Stimulated activated naive CD8-positive, alpha-beta T cell treated with anti-CD3 and anti-CD28 coated beads, Interleukin-15, Interleukin-2, amounts not matched to agents 100 ng/mL and 50 ng/mL, for 24 hours (primary cell): ENCODE measurements around the gene NBPF9.
"Not testable (repeated sequence)": the region's sequence is repeated elsewhere in the genome, so short reads cannot be mapped to it uniquely, and the experiment has no call there.

ENCODE experiments used
- H3K27ac Mint-ChIP-seq: one replicate; pipeline ENCODE4 v1.8.0; 2021; ENCODE audit warnings: mild to moderate bottlenecking, mixed read lengths
- H3K27me3 Mint-ChIP-seq: one replicate; pipeline ENCODE4 v1.8.0; 2021; ENCODE audit warnings: mixed read lengths
- H3K36me3 Mint-ChIP-seq: one replicate; pipeline ENCODE4 v1.8.0; 2021; ENCODE audit warnings: low read depth, mixed read lengths
- H3K4me1 Mint-ChIP-seq: one replicate; pipeline ENCODE4 v1.8.0; 2021; ENCODE audit warnings: low read depth, mixed read lengths
- H3K4me3 Mint-ChIP-seq: one replicate; pipeline ENCODE4 v1.8.0; 2021; ENCODE audit warnings: mild to moderate bottlenecking, mixed read lengths
- H3K9me3 Mint-ChIP-seq: one replicate; pipeline ENCODE4 v1.8.0; 2021; ENCODE audit warnings: mixed read lengths

Gene NBPF9

DNA sequence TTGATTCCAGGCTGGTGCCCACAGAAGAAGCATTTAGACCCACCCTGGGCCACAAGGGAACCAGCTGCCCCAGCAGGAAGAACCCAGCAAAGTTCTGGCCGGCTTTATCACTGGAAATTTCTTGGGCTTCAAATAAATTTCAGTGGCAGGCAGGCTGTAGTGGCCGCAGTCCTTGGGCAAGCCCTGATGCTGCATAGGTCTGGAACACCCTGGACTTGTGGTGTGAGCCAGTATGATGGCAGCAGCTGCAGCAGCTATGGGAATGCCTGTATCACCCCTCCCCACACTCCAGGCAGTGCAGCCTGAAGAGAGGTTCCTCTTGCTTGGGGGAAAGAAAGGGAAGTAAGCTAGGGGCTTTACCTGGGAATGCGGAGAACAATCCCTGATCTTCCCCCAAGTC is 69.4 kb downstream of the NBPF9 start:
- not testable (repeated sequence) for H3K27ac Mint-ChIP-seq, H3K27me3 Mint-ChIP-seq, H3K4me1 Mint-ChIP-seq, H3K36me3 Mint-ChIP-seq, H3K9me3 Mint-ChIP-seq, H3K4me3 Mint-ChIP-seq

DNA sequence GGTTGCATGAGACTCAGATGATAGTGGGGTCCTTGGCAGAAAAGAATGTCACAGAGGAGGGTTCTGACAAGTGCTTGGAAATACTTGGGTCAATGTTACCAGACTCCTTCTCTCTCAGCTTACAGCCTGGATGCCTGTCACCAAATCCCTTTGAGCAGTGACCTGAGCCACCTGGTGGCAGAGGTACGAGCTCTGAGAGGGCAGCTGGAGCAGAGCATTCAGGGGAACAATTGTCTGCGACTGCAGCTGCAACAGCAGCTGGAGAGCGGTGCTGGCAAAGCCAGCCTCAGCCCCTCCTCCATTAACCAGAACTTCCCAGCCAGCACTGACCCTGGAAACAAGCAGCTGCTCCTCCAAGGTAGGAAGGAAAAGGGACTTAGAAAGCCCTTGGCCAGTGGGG is 79.0 kb downstream of the NBPF9 start:
- not testable (repeated sequence) for H3K27me3 Mint-ChIP-seq, H3K36me3 Mint-ChIP-seq, H3K9me3 Mint-ChIP-seq, H3K4me1 Mint-ChIP-seq, H3K4me3 Mint-ChIP-seq, H3K27ac Mint-ChIP-seq

DNA sequence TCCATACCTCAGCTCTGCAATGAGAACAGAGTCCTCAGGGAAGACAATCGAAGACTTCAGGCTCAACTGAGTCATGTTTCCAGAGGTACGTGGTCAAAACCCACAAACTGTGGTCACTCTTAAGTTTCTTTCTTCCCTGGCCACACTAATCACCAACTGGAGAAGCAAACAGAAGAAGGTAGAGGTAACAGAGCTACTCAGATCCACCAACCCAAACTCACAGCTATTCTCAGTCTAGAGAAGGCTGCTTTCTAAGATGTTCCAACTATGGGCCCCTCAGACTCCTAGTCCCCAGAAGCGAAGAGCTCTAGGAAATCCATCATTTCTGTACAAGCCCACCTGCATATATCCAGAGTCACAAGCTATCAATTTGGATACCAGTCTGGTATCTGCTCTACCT is 84.8 kb downstream of the NBPF9 start:
- not testable (repeated sequence) for H3K4me1 Mint-ChIP-seq, H3K27me3 Mint-ChIP-seq, H3K9me3 Mint-ChIP-seq, H3K4me3 Mint-ChIP-seq, H3K36me3 Mint-ChIP-seq, H3K27ac Mint-ChIP-seq

DNA sequence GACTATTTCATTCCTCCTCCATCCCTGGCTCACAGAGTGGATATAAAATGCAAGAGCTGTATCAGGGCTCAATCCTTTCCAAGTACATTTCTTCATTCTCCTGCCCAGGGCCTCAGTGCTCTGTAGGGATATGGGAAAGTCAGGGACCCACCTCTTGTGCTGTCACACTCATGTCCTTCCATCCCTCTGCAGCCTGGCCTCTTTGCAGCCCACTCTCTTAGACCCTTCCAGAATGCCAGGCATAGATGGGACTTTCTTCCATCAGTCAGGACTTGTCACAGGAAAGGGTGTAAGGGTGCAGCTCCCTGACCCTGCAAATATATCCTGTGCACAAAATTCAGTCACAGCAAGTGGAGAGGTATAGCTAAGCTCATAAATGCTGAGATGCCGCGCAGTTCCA is 86.7 kb downstream of the NBPF9 start:
- H3K27ac Mint-ChIP-seq, H3K27me3 Mint-ChIP-seq, H3K9me3 Mint-ChIP-seq, H3K4me3 Mint-ChIP-seq, H3K4me1 Mint-ChIP-seq, H3K36me3 Mint-ChIP-seq: not testable (repeated sequence)

DNA sequence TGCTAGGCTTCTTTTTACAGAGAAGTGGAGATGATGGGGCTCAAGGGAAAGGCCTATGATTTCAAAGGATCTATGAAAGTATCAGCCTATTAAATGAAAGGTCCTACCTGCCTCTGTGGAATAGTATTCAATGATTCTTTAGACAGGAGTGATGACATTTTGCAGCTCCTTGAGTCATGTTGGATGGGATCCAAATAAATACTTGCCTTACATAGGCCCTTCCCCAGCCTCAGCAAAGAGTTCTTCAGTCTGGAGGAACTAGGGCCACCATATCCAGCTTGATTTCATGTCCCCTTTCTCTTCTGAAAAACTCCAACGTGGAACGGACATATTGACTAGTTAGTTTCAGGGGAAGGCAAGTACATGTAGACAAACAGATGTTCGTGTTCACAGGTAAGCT is 87.8 kb downstream of the NBPF9 start:
- H3K36me3 Mint-ChIP-seq, H3K4me1 Mint-ChIP-seq, H3K27ac Mint-ChIP-seq, H3K27me3 Mint-ChIP-seq, H3K4me3 Mint-ChIP-seq, H3K9me3 Mint-ChIP-seq: not testable (repeated sequence)

DNA sequence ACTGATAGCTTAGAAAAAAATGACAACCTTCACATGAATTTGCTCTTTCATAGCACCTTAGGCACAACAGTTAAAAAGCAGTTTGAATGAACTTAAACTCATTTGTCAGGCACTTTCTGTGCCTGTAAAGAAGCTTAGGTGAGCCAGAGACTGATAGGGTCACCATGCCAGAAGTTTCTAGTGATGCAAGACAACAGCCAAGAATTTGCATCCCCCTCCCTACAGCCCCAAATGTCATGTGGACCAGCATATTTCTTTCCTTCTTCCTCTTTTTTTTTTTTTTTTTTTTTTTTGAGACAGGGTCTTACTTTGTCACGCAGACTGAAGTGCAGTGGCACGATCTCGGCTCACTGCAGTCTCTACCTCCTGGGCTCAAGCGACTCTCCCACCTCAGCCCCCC is 89.8 kb downstream of the NBPF9 start:
- not testable (repeated sequence) for H3K4me1 Mint-ChIP-seq, H3K27ac Mint-ChIP-seq, H3K9me3 Mint-ChIP-seq, H3K27me3 Mint-ChIP-seq, H3K4me3 Mint-ChIP-seq, H3K36me3 Mint-ChIP-seq

- not testable (repeated sequence) for H3K36me3 Mint-ChIP-seq, H3K4me1 Mint-ChIP-seq, H3K27ac Mint-ChIP-seq, H3K9me3 Mint-ChIP-seq, H3K27me3 Mint-ChIP-seq, H3K4me3 Mint-ChIP-seq
Observed at GRCh38 chr1:149012599-149012998, 90.8 kb downstream of the NBPF9 start.

DNA sequence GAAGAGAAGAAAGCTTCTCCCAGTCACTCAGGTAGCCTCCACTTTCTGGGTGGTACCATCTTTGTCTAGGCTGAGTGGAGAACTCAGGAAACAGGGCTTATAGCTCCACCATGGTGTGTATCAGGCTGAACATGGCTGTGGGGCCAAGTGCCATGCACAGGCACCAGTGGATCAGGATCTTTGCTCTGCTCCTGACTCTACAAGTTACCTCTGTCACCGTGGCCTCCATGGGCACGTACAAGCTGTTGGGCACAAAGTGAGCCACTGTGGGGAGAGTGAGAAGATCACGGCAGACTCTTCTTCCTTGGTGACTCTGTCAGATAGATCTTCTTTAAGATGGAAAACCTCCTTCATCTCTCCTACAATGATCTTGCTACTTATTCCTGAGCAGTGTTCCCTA is 93.6 kb downstream of the NBPF9 start:
- not testable (repeated sequence) for H3K4me1 Mint-ChIP-seq, H3K27ac Mint-ChIP-seq, H3K27me3 Mint-ChIP-seq

GRCh38 chr1:149008769-149009168 is 94.6 kb downstream of the NBPF9 start:
- not testable (repeated sequence) for H3K27me3 Mint-ChIP-seq, H3K4me3 Mint-ChIP-seq, H3K4me1 Mint-ChIP-seq, H3K9me3 Mint-ChIP-seq, H3K36me3 Mint-ChIP-seq, H3K27ac Mint-ChIP-seq

More for the DNA sequence above, 93.6 kb downstream of the NBPF9 start:
- H3K4me3 Mint-ChIP-seq, H3K9me3 Mint-ChIP-seq, H3K36me3 Mint-ChIP-seq: not testable (repeated sequence)

- not testable (repeated sequence) for H3K9me3 Mint-ChIP-seq, H3K27me3 Mint-ChIP-seq, H3K36me3 Mint-ChIP-seq, H3K4me3 Mint-ChIP-seq, H3K4me1 Mint-ChIP-seq, H3K27ac Mint-ChIP-seq
Observed at GRCh38 chr1:149008326-149008725, 95.0 kb downstream of the NBPF9 start.
